ENCODE measurements around the gene PROK2.

The PROK2 gene, protein sequence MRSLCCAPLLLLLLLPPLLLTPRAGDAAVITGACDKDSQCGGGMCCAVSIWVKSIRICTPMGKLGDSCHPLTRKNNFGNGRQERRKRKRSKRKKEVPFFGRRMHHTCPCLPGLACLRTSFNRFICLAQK

DNA sequence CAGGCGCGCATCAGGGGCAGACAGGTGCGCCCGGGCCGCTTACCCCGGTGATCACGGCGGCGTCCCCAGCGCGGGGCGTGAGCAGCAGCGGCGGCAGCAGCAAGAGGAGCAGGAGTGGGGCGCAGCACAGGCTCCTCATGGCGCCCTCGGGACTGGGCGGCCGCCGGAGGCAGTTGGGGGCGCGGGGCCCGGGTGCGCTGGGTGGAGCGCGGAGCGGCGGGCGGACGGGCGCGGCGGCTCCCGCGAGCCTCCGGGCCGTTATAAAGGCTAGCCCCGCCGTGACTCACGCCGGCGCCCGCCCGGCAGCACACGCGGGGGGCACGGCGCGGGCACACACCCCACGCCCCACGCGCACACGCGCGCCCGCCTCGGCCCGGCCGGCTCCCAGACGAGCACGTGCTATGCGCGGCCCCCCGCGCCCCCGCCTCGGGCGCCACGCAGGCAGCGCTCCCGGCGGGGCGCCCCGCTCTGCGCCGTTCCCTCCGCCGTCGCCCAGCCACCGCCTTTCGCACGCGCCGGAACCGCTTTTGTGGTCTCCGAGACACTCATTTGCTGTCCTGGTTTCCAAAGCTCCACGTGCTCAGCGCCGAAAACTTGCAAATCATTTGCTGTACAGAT, at the start of gene PROK2:
PROK2 (minus strand) TSS at position 235 of the 618 bp plus-strand sequence; CDS start at position 139, 96 bp downstream.
- no peak for DNase-seq

GRCh38 chr3:71831599-71831998, 46.7 kb upstream of the PROK2 start:
- DNase-seq, result no peak

DNA sequence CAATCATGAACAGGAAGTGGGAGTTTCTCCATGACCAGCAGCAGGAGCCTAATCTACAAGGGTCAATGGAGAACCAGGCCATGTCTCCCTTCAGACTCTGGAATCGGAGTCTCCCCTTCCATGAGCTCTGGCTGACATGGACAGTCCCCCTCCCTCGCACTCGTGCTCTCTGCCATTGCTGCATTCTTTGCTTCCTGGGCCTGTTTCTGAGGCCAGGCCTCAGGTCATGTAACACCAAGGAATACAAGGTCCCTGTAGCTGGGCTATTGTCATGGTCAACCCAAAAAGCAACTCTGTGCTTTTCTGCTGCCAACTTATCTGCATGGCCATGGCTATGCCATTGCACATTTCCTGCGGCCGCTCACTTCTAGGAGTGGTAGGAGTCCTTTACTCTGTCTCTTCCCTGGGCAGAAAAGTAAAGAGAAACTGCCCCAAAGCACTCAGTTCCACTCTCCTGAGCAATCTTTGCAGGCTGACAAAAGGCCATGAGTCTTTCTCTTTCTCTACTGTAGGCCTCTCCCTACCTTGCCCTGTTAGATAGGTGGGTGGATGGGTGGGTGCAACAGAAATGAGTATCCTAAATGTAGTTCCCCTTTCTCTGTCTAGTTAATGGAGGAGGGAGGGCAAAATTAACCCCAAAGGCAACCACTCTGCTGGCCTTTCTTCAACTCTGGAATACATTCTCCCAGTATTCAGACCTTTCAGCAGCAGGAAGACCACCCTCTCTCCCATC, 40.8 kb upstream of the PROK2 start:
- DNase-seq, result no peak

GRCh38 chr3:71821116-71821515, 36.2 kb upstream of the PROK2 start:
- DNase-seq, result no peak

DNA sequence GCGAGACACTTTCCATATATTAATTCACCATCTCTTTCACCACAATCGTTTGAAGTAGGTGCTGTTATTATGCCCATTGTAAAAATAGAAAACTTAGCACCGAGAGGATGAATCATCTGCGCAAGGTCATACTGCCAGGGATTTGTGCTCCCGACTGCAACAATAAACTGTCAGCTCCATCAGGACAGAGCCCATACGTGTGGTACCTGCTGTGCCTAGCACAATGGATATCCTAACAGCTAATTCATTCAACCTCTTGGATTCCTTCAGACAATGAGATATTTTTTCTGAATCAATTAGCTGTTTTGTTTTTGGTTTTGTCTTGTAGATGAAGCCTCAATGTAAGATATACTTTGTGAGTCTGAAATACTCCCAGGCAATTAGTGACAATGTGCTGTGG, 32.3 kb upstream of the PROK2 start:
- DNase-seq, result no peak

- no peak for DNase-seq
These were observed 31.8 kb upstream of the PROK2 start for GRCh38 chr3:71816767-71817156.

DNA sequence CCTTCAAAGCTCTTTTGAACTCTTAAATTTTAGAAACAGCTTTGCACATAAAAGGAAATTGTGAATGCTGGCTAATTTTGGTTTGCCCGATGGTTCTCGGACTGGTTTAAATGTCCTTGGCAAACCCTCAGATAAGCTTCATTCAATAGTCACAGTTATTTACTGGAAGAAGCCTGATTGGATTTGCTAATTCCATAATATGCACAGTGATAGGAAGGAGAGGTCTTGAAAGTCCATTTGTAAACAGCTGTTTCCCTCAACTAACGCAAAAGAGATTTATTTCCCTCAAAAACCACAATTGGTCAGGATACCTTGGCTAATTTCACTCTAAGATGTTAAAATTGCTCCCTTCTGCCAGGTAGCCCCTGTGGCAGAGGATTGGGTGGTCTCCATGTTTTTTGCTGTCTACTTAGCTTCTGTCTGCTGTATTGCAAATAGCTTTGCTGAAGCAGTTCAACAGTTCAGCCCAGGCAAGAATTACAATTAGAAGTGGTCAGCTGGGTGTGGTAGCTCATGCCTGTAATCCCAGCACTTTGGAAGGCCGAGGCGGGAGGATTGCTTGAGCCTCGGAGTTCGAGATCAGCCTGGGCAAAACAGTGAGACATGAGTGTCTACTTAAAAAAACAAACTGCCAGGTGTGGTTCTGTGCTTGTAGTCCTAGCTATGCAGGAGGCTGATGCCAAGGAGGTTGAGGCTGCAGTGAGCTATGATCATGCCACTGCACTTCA, 30.6 kb upstream of the PROK2 start:
- DNase-seq, result no peak

DNA sequence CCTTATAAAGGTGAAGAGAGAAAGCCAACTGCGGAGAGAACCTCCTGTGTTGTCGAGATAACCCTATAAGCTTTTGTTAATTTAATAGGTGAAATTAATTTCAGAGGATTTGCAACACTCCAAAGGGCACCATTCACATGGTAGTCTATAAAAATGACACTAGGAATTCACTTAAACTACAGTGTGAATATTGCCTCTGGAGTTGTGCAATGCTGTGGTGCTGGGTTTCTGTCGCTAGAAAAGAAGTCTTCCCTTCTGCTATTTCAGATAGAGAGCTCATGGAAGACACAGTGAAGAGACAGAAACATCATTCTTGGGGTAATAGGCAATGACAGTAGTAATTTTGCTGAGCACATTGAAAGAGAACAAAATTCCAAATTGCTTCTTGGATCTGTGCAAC, 28.8 kb upstream of the PROK2 start:
- DNase-seq, result no peak

GRCh38 chr3:71813073-71813472, 28.1 kb upstream of the PROK2 start:
- DNase-seq, result no peak

DNA sequence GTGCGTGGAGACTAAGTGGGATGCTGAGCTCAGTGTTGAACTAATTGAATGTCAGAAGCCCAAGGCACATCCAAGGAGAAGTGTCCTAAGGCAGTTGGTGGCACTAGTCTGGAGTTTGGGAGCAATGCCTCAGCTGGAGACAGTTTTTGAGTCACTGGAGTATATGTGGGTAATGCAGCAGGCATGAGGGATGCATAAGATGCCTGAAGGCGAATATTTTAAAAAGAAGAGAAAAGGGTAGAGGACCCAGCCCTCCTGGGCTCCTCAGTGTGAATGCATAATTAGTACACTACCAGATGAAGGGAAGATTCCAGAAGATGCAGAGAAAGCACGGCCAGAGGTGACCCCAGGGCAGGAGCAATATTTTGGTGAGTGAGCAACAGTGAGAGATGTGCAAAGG, 25.1 kb upstream of the PROK2 start:
- no peak for DNase-seq

- DNase-seq, result no peak
These were observed 24.5 kb upstream of the PROK2 start for GRCh38 chr3:71809321-71810026.

GRCh38 chr3:71806736-71807135, 21.8 kb upstream of the PROK2 start:
- DNase-seq, result no peak

- no peak for DNase-seq
These were observed 20.7 kb upstream of the PROK2 start for GRCh38 chr3:71805691-71806090.

GRCh38 chr3:71805199-71805598, 20.3 kb upstream of the PROK2 start:
- no peak for DNase-seq

DNA sequence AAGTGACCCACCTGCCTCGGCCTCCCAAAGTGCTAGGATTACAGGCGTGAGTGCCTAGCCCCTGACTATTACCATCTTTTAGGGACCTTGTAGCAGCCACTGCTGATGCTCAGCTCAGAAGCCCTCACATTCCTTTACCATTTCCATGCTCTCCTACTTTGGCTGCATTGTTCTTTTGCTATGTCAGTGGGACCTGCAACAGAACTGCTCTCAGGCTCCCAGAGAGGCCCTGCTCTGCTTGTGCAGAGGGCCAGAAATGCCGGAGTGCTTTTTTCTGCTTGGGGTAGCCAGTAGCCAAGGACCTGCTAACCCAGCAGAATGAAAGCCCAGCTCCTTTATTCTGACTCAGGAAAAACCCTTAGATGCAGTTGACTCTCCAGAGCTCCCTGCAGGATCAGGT, 18.3 kb upstream of the PROK2 start:
- DNase-seq, result no peak

- no peak for DNase-seq
These were observed 17.0 kb upstream of the PROK2 start for GRCh38 chr3:71801986-71802385.

- DNase-seq, result no peak
These were observed 15.1 kb upstream of the PROK2 start for GRCh38 chr3:71800023-71800422.

GRCh38 chr3:71797455-71797854, 12.5 kb upstream of the PROK2 start:
- no peak for DNase-seq

DNA sequence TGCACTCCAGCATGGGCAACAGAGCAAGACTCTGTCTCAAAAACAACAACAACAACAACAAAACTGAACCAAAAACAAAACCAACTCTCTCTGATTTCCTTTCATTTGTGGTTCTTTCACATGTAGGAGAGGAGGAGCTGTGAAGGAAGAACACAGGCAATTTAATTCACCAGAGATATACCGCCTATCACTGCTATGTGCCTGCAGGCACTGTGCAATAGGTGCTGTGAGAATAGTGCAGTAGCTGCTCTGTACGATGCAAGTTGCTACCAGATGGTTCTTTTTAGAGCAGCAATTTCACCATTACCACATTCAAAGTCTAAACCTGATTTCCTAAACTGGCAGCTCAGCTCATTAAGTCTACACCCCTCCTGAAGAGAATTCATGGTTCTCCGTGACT, 11.3 kb upstream of the PROK2 start:
- no peak for DNase-seq

- DNase-seq, result no peak
These were observed 6.7 kb upstream of the PROK2 start for GRCh38 chr3:71791634-71792033.

DNA sequence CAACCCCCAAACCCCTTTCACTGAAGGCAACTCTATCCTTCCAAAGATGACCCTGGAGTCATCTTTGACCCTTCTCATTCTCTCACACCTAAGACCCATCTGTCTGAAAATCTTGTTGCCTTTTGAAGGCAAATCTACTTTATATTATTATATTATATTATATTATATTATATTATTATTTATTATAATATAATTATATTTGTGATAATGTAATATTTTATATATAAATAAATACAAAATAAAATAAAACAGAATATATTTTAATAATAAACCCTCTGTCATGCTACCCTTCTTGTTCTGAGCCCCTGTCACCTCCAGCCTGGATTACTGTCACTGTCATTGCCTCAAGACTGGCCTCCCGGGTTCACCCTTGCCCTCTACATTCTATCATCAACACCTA, 5.0 kb upstream of the PROK2 start:
- DNase-seq, result no peak

DNA sequence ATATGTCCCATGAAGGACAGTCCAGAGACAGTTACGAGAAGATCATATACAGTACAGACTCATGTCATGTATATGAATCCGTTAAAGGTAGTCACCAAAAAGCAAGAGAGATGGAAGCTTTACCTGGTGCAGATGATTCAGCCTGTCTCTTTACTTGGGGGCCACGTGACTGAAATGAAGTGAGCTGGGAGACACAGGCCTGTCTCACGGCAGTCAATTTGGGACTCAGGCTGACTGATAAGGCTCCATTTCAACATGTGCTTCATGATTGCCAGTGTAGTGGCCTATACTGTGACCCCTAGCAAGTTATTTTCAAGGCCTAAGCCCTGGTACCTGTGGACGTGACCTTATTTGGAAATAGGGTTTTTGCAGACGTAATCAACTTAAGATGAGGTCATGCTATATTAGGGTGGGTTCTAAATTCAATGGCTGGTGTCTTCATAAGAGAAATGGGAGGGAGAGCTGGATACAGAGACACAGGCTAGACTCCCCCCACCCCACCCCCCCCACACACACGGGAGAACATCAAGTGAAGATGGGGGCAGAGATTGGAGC, 3.0 kb upstream of the PROK2 start:
- no peak for DNase-seq

- no peak for DNase-seq
These were observed 1.6 kb upstream of the PROK2 start for GRCh38 chr3:71786551-71786950.
